Stomach smooth muscle (tissue), 2 donors: ENCODE measurements around the gene ZNHIT3.
"Not testable (repeated sequence)": the region's sequence is repeated elsewhere in the genome, so short reads cannot be mapped to it uniquely, and the experiment has no call there.

Experiments
- H3K27ac ChIP-seq: one replicate; pipeline ENCODE4 v1.7.0; 2013; ENCODE audit warnings: mild to moderate bottlenecking, low read length, inconsistent platforms
- H3K27me3 ChIP-seq, 2 donors: one replicate each; pipeline ENCODE4 v1.7.0; 2013; ENCODE audit warnings: low read length in 2 of 2; ENCODE audit not compliant: insufficient read depth in 2 of 2, control insufficient read depth in 1 of 2
- H3K36me3 ChIP-seq, 2 donors: one replicate each; pipeline ENCODE4 v1.7.0; 2013; ENCODE audit warnings: low read length in 2 of 2; ENCODE audit not compliant: control insufficient read depth in 2 of 2, insufficient read depth in 2 of 2
- H3K4me1 ChIP-seq: one replicate; pipeline ENCODE4 v1.7.0; 2013; ENCODE audit warnings: low read length; ENCODE audit not compliant: control insufficient read depth, insufficient read depth
- H3K4me3 ChIP-seq, 2 donors: one replicate each; pipeline ENCODE4 v1.7.0; 2013; ENCODE audit warnings: low read length in 2 of 2
- H3K9ac ChIP-seq, 2 donors: one replicate each; pipeline ENCODE4 v1.7.0; 2013; ENCODE audit warnings: low read length in 2 of 2, mild to moderate bottlenecking in 1 of 2
- H3K9me3 ChIP-seq, 2 donors: one replicate each; pipeline ENCODE4 v1.7.0; 2013; ENCODE audit warnings: low read length in 2 of 2; ENCODE audit not compliant: control insufficient read depth in 2 of 2
- donor health status: healthy.
- donor health status: Pancreatic carcinoma.

Gene ZNHIT3

DNA sequence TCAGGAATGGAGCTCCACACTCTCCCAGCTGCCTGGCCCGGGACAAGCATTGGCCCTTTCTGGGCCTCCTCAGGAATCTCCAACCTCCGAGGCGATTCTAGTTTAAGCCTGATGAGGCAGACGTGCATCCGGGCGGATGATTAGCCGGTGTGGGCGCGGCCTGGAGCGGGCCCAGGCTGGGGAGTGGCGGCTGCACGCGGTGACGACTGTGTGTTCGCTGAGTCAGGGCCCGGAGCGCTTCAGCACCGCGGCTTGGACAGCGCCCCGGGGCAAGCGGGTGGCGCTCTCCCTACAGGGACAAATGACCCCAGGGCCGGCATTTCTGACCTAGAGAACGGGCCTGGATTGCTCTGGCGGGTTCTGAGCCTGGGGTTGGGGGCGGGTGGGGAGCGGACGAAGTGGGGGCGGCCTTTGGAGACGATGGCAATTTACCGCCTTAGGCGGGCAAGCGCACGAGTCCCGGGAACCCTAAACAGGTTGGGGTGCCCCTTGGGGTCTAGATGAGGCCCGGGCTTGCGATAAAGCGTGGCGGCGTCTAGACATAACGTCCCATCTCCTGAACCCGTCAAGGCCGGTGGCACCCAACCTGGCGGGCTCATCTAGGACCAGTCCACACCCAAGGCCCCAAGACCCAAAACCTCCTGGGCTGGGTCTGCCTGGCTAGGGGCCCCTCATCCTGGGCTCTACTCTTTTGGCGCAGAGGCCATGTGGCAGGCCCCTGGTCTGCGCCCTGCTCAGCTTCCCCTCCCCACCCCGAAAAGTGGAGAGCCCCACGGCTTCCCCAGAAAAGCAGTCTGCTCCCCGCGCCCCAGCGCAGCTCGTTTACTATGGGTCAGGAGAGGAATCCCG, 22.3 kb upstream of the ZNHIT3 start:
- peaks cover 25 to 35% of the 10 kb centered on the region in 2 donors for H3K27me3 ChIP-seq

DNA sequence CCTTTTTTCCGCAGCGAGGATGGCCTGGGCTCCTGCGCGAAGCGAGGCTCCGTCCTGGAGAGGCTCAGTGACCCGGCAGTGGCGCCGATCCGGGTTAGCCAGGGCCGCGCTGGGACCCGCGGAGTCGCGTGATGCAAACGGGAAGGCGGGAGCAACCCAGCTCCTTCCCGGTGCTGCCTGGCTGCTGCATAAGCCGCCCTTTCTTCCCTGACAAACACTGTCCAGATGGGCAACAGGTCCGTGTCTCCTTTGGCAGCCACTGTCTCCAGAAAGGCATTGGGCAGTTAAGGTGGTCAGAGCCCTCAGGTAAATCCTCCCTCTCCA, 21.8 kb upstream of the ZNHIT3 start:
- Histone ChIP-seq H3K36me3 (no peaks in the 10 kb centered on the region), H3K9ac (no peak overlapping the region), H3K4me1 (no peaks in the 10 kb centered on the region), H3K27me3 (peaks cover 28 to 33% of the 10 kb centered on the region in 2 donors), H3K9me3 (no peaks in the 10 kb centered on the region), H3K4me3 (no peak overlapping the region), H3K27ac (no peak overlapping the region)

More for the DNA sequence above, 22.3 kb upstream of the ZNHIT3 start:
- no peaks in the 10 kb centered on the region for H3K36me3 ChIP-seq
- no peak overlapping the region for H3K27ac ChIP-seq
- H3K4me3 ChIP-seq, result no peak overlapping the region
- no peaks in the 10 kb centered on the region for H3K9me3 ChIP-seq
- no peaks in the 10 kb centered on the region for H3K4me1 ChIP-seq
- H3K9ac ChIP-seq, result no peak overlapping the region

DNA sequence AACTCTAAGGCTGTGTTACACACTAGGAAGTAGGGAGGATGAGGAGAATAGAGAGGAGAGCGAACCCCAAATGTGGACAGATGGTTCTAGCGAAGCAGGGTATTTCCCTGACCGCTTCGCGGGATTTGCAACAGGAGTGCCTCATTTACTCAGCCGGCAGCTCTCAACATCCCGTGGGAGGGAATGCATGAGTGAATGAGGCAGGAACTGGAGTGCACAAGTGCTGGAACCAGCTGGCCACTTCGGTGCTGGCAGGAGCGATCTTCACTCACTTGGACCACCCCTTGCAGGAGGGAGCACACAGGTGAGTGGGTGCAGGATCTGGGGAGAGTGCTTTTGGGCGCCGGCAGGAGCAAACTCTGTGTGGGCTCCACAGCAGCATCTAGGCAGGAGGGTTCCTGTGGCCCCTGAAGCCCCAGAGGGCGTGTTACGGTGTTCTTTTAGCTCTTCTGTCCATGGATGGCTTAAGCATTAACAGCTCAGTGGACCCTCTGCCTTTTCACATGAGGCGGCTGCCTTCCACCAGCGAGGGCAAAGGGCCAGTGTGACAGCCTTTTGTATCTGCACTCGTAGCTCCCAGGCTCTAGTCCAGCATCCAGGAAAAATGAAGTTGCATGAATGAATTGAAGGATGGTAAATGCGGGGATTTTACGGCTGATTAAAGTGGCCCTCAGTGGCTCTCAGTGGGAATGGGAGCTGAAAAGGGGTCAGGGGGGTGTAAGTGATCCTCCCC, 17.4 kb upstream of the ZNHIT3 start:
- H3K27me3 ChIP-seq, result peaks cover 20 to 26% of the 10 kb centered on the region in 2 donors
- no peaks in the 10 kb centered on the region for H3K36me3 ChIP-seq
- H3K4me3 ChIP-seq, result no peak overlapping the region
- no peak overlapping the region for H3K9ac ChIP-seq
- no peaks in the 10 kb centered on the region for H3K4me1 ChIP-seq
- H3K27ac ChIP-seq, result no peak overlapping the region
- H3K9me3 ChIP-seq, result no peaks in the 10 kb centered on the region

DNA sequence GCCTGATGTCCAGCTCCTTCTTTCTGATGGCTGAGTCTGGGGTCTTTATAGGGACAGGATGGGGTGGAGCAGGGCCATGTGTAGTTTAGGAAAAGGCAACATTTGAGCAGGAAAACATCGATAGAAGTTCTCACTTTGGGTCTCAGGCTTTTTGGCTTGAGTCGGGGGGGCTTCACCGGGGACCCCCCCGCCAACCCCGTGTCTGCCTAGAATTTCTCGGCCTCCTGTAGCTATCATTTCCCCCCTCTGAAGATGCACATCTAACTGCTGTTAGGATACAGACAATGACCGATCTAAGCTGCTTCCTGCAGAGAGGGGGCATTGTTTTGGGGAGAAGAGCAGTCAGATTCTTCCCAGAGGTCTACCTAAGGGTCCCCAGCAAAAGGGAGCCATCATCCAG, 16.7 kb upstream of the ZNHIT3 start:
- H3K4me3 ChIP-seq, result no peak overlapping the region
- H3K9ac ChIP-seq, result no peak overlapping the region
- no peaks in the 10 kb centered on the region for H3K4me1 ChIP-seq
- peaks cover 14 to 24% of the 10 kb centered on the region in 2 donors for H3K27me3 ChIP-seq
- H3K27ac ChIP-seq, result no peak overlapping the region
- no peaks in the 10 kb centered on the region for H3K36me3 ChIP-seq
- no peaks in the 10 kb centered on the region for H3K9me3 ChIP-seq

DNA sequence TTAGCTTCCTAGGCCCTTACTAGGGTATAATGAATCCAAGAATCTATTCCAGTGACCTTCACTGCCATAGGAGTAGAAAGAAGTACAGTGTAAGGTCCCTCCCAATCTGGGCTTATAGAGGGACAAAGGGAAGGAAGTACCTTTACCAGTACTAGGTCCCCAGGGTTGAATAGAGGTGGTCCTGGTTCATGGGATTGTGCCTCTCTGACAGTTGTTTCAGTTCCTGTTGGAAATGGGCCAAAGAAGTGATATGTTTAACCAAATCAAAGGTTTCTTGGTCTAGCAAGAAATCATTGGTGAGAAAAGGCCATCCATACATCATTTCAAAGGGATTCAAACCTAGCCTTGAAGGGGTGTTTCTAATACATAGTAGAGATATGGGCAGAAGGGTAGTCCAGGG, 16.0 kb upstream of the ZNHIT3 start:
- no peak overlapping the region for H3K9ac ChIP-seq
- H3K4me1 ChIP-seq, result no peaks in the 10 kb centered on the region
- H3K36me3 ChIP-seq, result no peaks in the 10 kb centered on the region
- peaks cover 7 to 22% of the 10 kb centered on the region in 2 donors for H3K27me3 ChIP-seq
- H3K4me3 ChIP-seq, result no peak overlapping the region
- H3K9me3 ChIP-seq, result no peaks in the 10 kb centered on the region
- no peak overlapping the region for H3K27ac ChIP-seq

DNA sequence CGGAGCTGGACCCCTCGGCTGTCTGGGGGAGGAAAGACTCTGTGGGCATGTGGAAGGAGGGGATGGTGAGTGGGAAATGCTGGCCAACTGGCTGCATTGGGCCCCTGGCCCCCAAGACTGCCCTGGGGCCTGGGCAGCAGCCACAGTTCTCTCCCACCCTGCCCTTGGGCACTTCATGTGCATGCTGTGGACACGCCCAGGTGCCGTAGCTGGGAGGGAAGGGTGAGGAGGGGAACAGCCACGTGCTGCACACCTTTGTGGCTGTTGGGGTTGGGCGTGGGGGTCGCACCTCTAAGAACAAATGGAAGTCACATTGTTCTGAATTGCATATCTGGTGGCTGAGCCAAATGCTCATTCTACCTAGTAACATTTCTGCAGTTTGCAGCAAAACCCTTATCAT, 11.9 kb upstream of the ZNHIT3 start:
- H3K27me3 ChIP-seq, result peaks cover 0 to 9% of the 10 kb centered on the region in 2 donors
- no peaks in the 10 kb centered on the region for H3K4me1 ChIP-seq

DNA sequence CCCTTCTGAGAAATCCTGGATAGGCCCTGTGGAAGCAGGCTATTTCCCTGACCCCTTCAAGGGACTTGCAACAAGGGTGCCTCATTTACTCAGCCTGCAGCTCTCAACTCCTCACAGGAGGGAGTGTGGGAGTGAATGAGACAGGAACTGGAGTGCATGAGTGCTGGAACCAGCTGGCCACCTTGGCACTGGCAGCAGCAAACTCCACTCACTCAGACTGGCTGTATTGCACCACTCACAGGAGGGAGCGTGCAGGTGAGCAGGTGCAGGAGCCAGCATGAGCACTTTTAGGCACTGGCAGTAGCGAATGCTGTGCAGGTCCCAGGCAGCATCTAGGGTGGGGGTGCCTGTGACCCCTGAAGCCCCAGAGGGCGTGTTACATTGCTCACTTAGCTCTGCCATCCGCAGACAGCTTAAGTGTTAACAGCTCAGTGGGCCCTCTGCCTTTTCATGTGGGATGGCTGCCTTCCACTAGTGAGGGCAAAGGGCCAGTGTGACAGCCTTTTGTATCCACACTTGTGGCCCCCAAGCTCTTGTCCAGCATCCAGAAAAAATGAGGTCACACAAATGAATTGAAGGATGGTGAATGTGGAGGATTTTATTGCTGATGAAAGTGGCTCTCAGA, 11.0 kb upstream of the ZNHIT3 start:
- Histone ChIP-seq H3K9me3 (no peaks in the 10 kb centered on the region), H3K36me3 (no peaks in the 10 kb centered on the region), H3K27me3 (peaks cover 0 to 9% of the 10 kb centered on the region in 2 donors), H3K4me1 (no peaks in the 10 kb centered on the region), H3K27ac (no peak overlapping the region), H3K4me3 (no peak overlapping the region), H3K9ac (no peak overlapping the region)

More for the DNA sequence above, 11.9 kb upstream of the ZNHIT3 start:
- Histone ChIP-seq H3K9me3 (no peaks in the 10 kb centered on the region), H3K9ac (no peak overlapping the region), H3K4me3 (no peak overlapping the region), H3K27ac (no peak overlapping the region), H3K36me3 (no peaks in the 10 kb centered on the region)

DNA sequence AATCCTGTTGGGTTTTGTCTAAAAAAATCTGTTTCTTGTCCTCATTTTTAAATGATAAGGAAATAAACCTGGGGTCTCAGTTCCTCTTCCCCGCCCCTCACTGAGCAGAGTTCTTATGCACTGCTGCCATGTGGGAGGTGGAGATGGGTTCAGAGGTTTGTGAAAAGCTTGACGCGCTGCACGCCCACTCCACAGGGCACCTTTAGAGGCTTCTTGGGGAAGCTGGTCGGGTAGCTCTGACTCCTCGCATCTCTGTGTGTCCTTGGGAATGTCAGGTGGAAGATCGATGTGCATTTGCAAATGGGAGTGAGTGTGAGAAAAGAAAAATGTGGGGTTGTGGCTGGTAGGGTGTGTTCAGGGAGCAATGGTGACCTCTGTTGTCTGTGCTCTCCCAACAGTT, 4.7 kb upstream of the ZNHIT3 start:
- H3K9me3 ChIP-seq, result no peaks in the 10 kb centered on the region
- peaks cover 25% of the 10 kb centered on the region for H3K4me1 ChIP-seq
- no peak overlapping the region for H3K27ac ChIP-seq
- peaks cover 0 to 7% of the 10 kb centered on the region in 2 donors for H3K27me3 ChIP-seq
- H3K9ac ChIP-seq, result no peak overlapping the region
- H3K4me3 ChIP-seq, result no peak overlapping the region
- no peaks in the 10 kb centered on the region for H3K36me3 ChIP-seq

DNA sequence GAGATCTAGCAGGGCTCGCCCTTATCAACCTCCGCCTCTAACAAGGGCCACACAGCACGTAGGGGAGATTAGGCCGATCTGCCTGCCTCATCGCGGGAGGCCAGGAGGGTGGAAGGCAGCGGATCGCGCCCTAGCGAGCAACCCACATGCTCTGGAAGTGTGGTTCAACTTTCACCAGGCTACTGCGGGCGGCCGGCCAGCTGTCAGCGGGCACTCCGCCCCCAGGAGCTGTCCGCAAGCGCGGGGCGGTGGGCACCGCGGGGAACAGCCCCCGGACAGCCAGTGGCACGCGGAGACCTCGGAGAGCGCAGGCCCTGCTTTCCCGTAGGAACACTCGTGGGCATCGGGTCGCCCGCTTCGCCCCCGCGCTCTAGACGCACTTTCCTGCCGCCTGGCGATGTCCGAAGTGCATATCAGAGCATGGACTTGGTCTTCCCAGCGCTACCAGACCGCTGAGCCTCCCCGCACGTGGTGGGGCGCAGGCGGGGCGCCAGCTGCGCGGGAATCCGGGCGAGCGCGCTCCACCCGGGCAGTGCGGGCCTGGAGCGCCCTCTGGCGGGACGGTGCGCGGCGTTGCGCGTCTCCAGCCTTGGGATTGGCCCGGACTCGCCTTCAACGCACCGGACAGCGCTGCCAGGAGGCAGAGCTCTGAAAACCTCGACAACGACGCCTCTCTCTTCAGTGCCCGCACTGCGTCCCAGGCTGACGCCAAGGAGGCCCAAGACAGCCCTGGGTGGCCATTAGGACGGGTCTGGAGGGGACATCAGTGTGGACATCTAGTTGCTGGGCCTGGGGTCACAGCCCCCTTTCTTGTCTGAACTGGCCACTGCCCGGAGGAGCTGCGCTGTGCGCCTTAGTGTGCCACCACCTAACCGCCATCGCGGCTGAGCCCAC, 3.6 kb upstream of the ZNHIT3 start:
- peaks cover 0 to 7% of the 10 kb centered on the region in 2 donors for H3K27me3 ChIP-seq
- no peak overlapping the region for H3K27ac ChIP-seq
- H3K36me3 ChIP-seq, result no peaks in the 10 kb centered on the region
- H3K9ac ChIP-seq, result peak overlapping the region; percentile 45 to 58
- H3K4me3 ChIP-seq, result peak overlapping the region; percentile 58 to 74
- H3K9me3 ChIP-seq, result no peaks in the 10 kb centered on the region
- peaks cover 35% of the 10 kb centered on the region for H3K4me1 ChIP-seq

DNA sequence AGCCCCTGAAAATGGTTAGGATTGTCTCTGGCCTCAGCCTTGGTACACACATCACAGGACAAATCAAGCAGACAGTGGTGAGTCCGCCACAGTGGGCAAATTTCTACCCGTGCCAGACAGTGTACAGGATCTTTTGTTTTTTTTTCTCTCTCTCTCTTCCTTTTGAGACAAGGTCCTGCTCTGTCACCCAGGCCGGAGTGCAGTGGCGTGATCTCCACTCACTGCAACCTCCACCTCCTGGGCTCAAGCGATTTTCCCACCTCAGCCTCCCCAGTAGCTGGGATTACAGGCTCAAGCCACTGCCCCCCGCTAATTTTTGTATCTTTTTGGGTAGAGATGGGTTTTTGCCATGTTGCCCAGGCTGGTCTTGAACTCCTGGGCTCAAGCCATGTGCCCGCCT, 2.5 kb upstream of the ZNHIT3 start:
- not testable (repeated sequence) for H3K27ac ChIP-seq, H3K27me3 ChIP-seq, H3K4me3 ChIP-seq, H3K9ac ChIP-seq, H3K36me3 ChIP-seq, H3K9me3 ChIP-seq
- peaks cover 35% of the 10 kb centered on the region for H3K4me1 ChIP-seq
